ENCODE data around the gene PADI1.

GRCh38 chr1:17215545-17215890, 10.6 kb downstream of the PADI1 start:
- TF ChIP-seq POLR2AphosphoS5 (IDR thresholded peaks at IDR 0.05) (no peak), CTCF (IDR thresholded peaks at IDR 0.05) (no peak), EP300 (IDR thresholded peaks at IDR 0.05; ENCODE audit: low read depth) (no peak)
